Panc1 (cell line): ENCODE data around the gene SFSWAP.

ENCODE experiments used
- CTCF ChIP-seq: fragments of 450-650 bp; IDR thresholded peaks from 2 replicates; pipeline ENCODE4 v1.5.1; 2017; ENCODE audit warnings: mild to moderate bottlenecking
- POLR2AphosphoS5 ChIP-seq: IDR thresholded peaks from 2 replicates; pipeline ENCODE4 v1.6.1; 2012; ENCODE audit warnings: mild to moderate bottlenecking, low read depth, low read length, moderate library complexity
- REST ChIP-seq, 2 experiments: IDR thresholded peaks; 2 replicates each; pipeline ENCODE4 v1.6.1; 2011 to 2012; ENCODE audit warnings: low read depth in 2 of 2, control low read depth in 1 of 2, low read length in 1 of 2, mild to moderate bottlenecking in 1 of 2, moderate library complexity in 1 of 2; ENCODE audit not compliant: insufficient read depth in 1 of 2
- SIN3A ChIP-seq: IDR thresholded peaks from 2 replicates; pipeline ENCODE4 v1.6.1; 2012; ENCODE audit warnings: low read depth, mild to moderate bottlenecking, low read length, moderate library complexity, borderline replicate concordance; ENCODE audit not compliant: insufficient read depth
- TCF7L2 ChIP-seq: IDR thresholded peaks from 2 replicates; pipeline ENCODE4 v1.6.1; 2011; ENCODE audit warnings: mild to moderate bottlenecking, low read depth, low read length, inconsistent platforms

- TF ChIP-seq CTCF (no peak), SIN3A (no peak), REST (IDR thresholded peaks at IDR 0.05; ENCODE audit: insufficient read depth in 1 of 2, low read depth in 2 of 2, low read length in 1 of 2) (no peak), POLR2AphosphoS5 (no peak), TCF7L2 (no peak)
These were observed 24.2 kb downstream of the SFSWAP start for GRCh38 chr12:131735153-131735456.
